ENCODE data around the gene ASB3. TPM values are rescaled to one million over a fixed set of nuclear protein-coding genes. Genes with fewer than 3 reads are reported as not detected.
"Not testable (repeated sequence)": the region's sequence is repeated elsewhere in the genome, so short reads cannot be mapped to it uniquely, and the experiment has no call there.

The ASB3 gene
- total RNA-seq (2014; rRNA removed) (9.3 and 11.9 TPM in 2 replicates), Bru-seq, nascent RNA (percentile 78 among the genes with signal in this experiment), BruChase-seq, experiment 1, labeled RNA remaining after a 6-hour chase (percentile 85 among the genes with signal in this experiment), BruChase-seq, experiment 2, labeled RNA remaining after a 2-hour chase (percentile 79 among the genes with signal in this experiment)
- long read RNA-seq, transcript ASB3-201 (10 exons, 2,214 nt), result major isoform, 23 of 35 reads
- long read RNA-seq, partial matches to known transcripts, result 2 of 35 reads
- long read RNA-seq, other reads (novel, unspliced or antisense), result 6 of 35 reads

GRCh38 chr2:53786705-53787613 lies at the start of gene ASB3, which contains the start of gene ERLEC1:
ASB3 (minus strand) TSS chr2:53786953; CDS start chr2:53765572, 21,381 bp downstream.
ERLEC1 (plus strand) TSS chr2:53787044; CDS start chr2:53787211, 167 bp downstream.
- H3K79me2 ChIP-seq (ENCODE audit: low read length), result peaks cover 90% of the 10 kb centered on the region
- peak within 1 kb of the TSS; percentile 96 for H3K4me3 ChIP-seq (ENCODE audit: low read length)
- ChIA-PET POLR2A (ENCODE audit: unreplicated experiment) (interaction anchor here (0.5 to 0.6 kb wide), 5 partner anchors 13 to 504 kb away, joined by 3 to 8 read pairs (median 4); no protein-coding TSS in a partner anchor), CTCF (interaction anchor here (0.7 kb wide), 1 partner anchor 165 kb away, joined by 6 read pairs; no protein-coding TSS in a partner anchor)
- BruUV-seq (replicated peaks), result no TSS peak
- peaks cover 15% of the 10 kb centered on the region for H3K4me1 ChIP-seq (ENCODE audit: insufficient read depth, low read length)
- H3K4me2 ChIP-seq (ENCODE audit: low read length), result peak within 1 kb of the TSS; percentile 88
- H2AFZ ChIP-seq (ENCODE audit: low read length), result peak within 1 kb of the TSS; percentile 89
- peak within 1 kb of the TSS; percentile 83 for H3K9ac ChIP-seq (ENCODE audit: low read length)
- H3F3A ChIP-seq (ENCODE audit: low read length, unreplicated experiment), result no peaks in the 10 kb centered on the region
- no peaks in the 10 kb centered on the region; the same call in 1 of the 2 replicates for H3K36me3 ChIP-seq (ENCODE audit: low read depth, low read length)
- peak; percentile 87 for ATAC-seq
- 0 out of 2 replicates have a peak, but pooled peaks cover 3% of the 10 kb centered on the region for H4K20me1 ChIP-seq (ENCODE audit: low read length)
- TF ChIP-seq EZH2 (IDR thresholded peaks at IDR 0.05; ENCODE audit: low read length, unreplicated experiment) (no peak), CTCF (conservative IDR thresholded peaks at IDR 0.05; ENCODE audit: low read depth, low read length) (peak; percentile 13; the same call in 1 of the 2 replicates), EZH2phosphoT487 (IDR thresholded peaks at IDR 0.05; ENCODE audit: borderline replicate concordance, low read length) (no peak)
- DNase-seq, result peak; percentile 83
- H3K9me3 ChIP-seq (ENCODE audit: low read length), result no peaks in the 10 kb centered on the region
- intact Hi-C loops (cut with micrococcal nuclease), result no loop called here
- no peaks in the 10 kb centered on the region for H3K27me3 ChIP-seq (ENCODE audit: low read length)
- no peaks in the 10 kb centered on the region for H3K9me2 ChIP-seq (replicated peaks; ENCODE audit: low read length)
- peak within 1 kb of the TSS; percentile 52 for H3K27ac ChIP-seq (ENCODE audit: low read length)

- BruUV-seq (replicated peaks); DNase-seq; H2AFZ ChIP-seq (ENCODE audit: low read length); ATAC-seq; CTCF ChIA-PET; POLR2A ChIA-PET (ENCODE audit: unreplicated experiment); H3K4me3 ChIP-seq (ENCODE audit: low read length); intact Hi-C loops (cut with micrococcal nuclease); H3K79me2 ChIP-seq (ENCODE audit: low read length); H3K27me3 ChIP-seq (ENCODE audit: low read length); H3K27ac ChIP-seq (ENCODE audit: low read length); H3F3A ChIP-seq (ENCODE audit: low read length, unreplicated experiment); H3K36me3 ChIP-seq (ENCODE audit: low read depth, low read length); H4K20me1 ChIP-seq (ENCODE audit: low read length); H3K9me2 ChIP-seq (replicated peaks; ENCODE audit: low read length); H3K4me1 ChIP-seq (ENCODE audit: insufficient read depth, low read length); H3K9ac ChIP-seq (ENCODE audit: low read length); H3K9me3 ChIP-seq (ENCODE audit: low read length); H3K4me2 ChIP-seq (ENCODE audit: low read length): not testable (repeated sequence)
Measured at GRCh38 chr2:53829980-53830290, 43.2 kb upstream of the ASB3 start.

GRCh38 chr2:53829273-53829979 lies 42.7 kb upstream of the ASB3 start:
- TF ChIP-seq EZH2 (IDR thresholded peaks at IDR 0.05; ENCODE audit: low read length, unreplicated experiment) (no peak), EZH2phosphoT487 (IDR thresholded peaks at IDR 0.05; ENCODE audit: borderline replicate concordance, low read length) (no peak), CTCF (conservative IDR thresholded peaks at IDR 0.05; ENCODE audit: low read depth, low read length) (no peak)
- no peak overlapping the region for H3K27ac ChIP-seq (ENCODE audit: low read length)
- no peaks in the 10 kb centered on the region for H3K79me2 ChIP-seq (ENCODE audit: low read length)
- no peaks in the 10 kb centered on the region for H3K27me3 ChIP-seq (ENCODE audit: low read length)
- H3K4me1 ChIP-seq (ENCODE audit: insufficient read depth, low read length), result no peaks in the 10 kb centered on the region
- no peaks in the 10 kb centered on the region for H3K9me3 ChIP-seq (ENCODE audit: low read length)
- POLR2A ChIA-PET (ENCODE audit: unreplicated experiment), result no interaction called here
- no peak for DNase-seq
- H3K9ac ChIP-seq (ENCODE audit: low read length), result no peak overlapping the region
- H3K9me2 ChIP-seq (replicated peaks; ENCODE audit: low read length), result no peaks in the 10 kb centered on the region
- ATAC-seq, result no peak
- no peak overlapping the region for H3K4me2 ChIP-seq (ENCODE audit: low read length)
- no peaks in the 10 kb centered on the region for H3K36me3 ChIP-seq (ENCODE audit: low read depth, low read length)
- no peak overlapping the region for H3K4me3 ChIP-seq (ENCODE audit: low read length)
- CTCF ChIA-PET, result no interaction called here
- BruUV-seq (replicated peaks), result no TSS peak
- no peak overlapping the region for H2AFZ ChIP-seq (ENCODE audit: low read length)
- H3F3A ChIP-seq (ENCODE audit: low read length, unreplicated experiment), result no peaks in the 10 kb centered on the region
- intact Hi-C loops (cut with micrococcal nuclease), result no loop called here
- H4K20me1 ChIP-seq (ENCODE audit: low read length), result no peaks in the 10 kb centered on the region

Measured in PC-3 (cell line).